Measurements from ENCODE around the gene STN1. TPM values are rescaled to one million over a fixed set of nuclear protein-coding genes. Genes with fewer than 3 reads are reported as not detected.

The STN1 gene
- 10 to 100 TPM; 53.3 to 54.8 TPM for total RNA-seq

GRCh38 chr10:103918053-103918846, at the start of gene STN1:
Gene STN1, minus strand, starts transcription at chr10:103918184. Its CDS starts 590 bp downstream, at chr10:103917594.
- Mint-ChIP-seq H3K9me3 (peaks cover 8% of the 10 kb centered on the region), H3K4me3 (peak within 1 kb of the TSS; percentile 89), H3K27me3 (ENCODE audit: low read depth) (no peaks in the 10 kb centered on the region), H3K27ac (peak within 1 kb of the TSS; percentile 94), H3K36me3 (ENCODE audit: low read depth) (peaks cover 19% of the 10 kb centered on the region), H3K4me1 (ENCODE audit: low read depth) (peaks cover 29% of the 10 kb centered on the region)
- intact Hi-C loops (cut with micrococcal nuclease): loop anchor here (1.0 to 5.0 kb wide), 9 partner anchors 10 to 549 kb away; partner anchors contain the start of genes CFAP58, GSTO2 and SLK
- DNase-seq: peak; percentile 98
- CTCF ChIA-PET: interaction anchor here (1.0 to 3.5 kb wide), 3 partner anchors 8 to 30 kb away, joined by 4 to 13 read pairs (median 5); no protein-coding TSS in a partner anchor

GRCh38 chr10:103967448-103968071, 49.6 kb upstream of the STN1 start:
- Mint-ChIP-seq H3K4me1 (ENCODE audit: low read depth) (peaks cover 30% of the 10 kb centered on the region), H3K27me3 (ENCODE audit: low read depth) (no peaks in the 10 kb centered on the region), H3K27ac (peak overlapping the region; percentile 92), H3K4me3 (peak overlapping the region; percentile 99), H3K9me3 (no peaks in the 10 kb centered on the region), H3K36me3 (ENCODE audit: low read depth) (peaks cover 5% of the 10 kb centered on the region)
- peak; percentile 9 for DNase-seq
- CTCF ChIA-PET: interaction anchor here (0.7 to 1.3 kb wide), 3 partner anchors 77 to 155 kb away, joined by 3 to 4 read pairs (median 3); no protein-coding TSS in a partner anchor
- intact Hi-C loops (cut with micrococcal nuclease): loop anchor here (1.0 to 2.0 kb wide), 6 partner anchors 49 to 371 kb away; partner anchors contain the start of genes ITPRIP and STN1

GRCh38 chr10:103966671-103967447, 48.9 kb upstream of the STN1 start, which contains the start of gene SLK:
Gene SLK, plus strand, starts transcription at chr10:103967140. Its CDS starts 606 bp downstream, at chr10:103967746.
- Mint-ChIP-seq H3K27me3 (ENCODE audit: low read depth) (no peaks in the 10 kb centered on the region), H3K4me3 (peak within 1 kb of the TSS; percentile 99), H3K4me1 (ENCODE audit: low read depth) (peaks cover 26% of the 10 kb centered on the region), H3K36me3 (ENCODE audit: low read depth) (peaks cover 5% of the 10 kb centered on the region), H3K27ac (peak within 1 kb of the TSS; percentile 92), H3K9me3 (no peaks in the 10 kb centered on the region)
- CTCF ChIA-PET: interaction anchor here (1.1 to 1.4 kb wide), 4 partner anchors 77 to 156 kb away, joined by 3 to 5 read pairs (median 4); partner anchors contain the start of gene SFR1
- DNase-seq: peak; percentile 76
- intact Hi-C loops (cut with micrococcal nuclease): loop anchor here (1.0 to 2.0 kb wide), 4 partner anchors 49 to 371 kb away; partner anchors contain the start of genes ITPRIP and STN1

- Mint-ChIP-seq H3K27ac (no peak overlapping the region), H3K36me3 (ENCODE audit: low read depth) (no peaks in the 10 kb centered on the region), H3K4me3 (no peak overlapping the region), H3K9me3 (no peaks in the 10 kb centered on the region), H3K27me3 (ENCODE audit: low read depth) (no peaks in the 10 kb centered on the region), H3K4me1 (ENCODE audit: low read depth) (no peaks in the 10 kb centered on the region)
- no peak for DNase-seq
- CTCF ChIA-PET: no interaction called here
- intact Hi-C loops (cut with micrococcal nuclease): no loop called here
Measured at GRCh38 chr10:103960103-103960502, 42.1 kb upstream of the STN1 start.

GRCh38 chr10:103958996-103959395, 41.0 kb upstream of the STN1 start:
- intact Hi-C loops (cut with micrococcal nuclease): no loop called here
- Mint-ChIP-seq H3K4me1 (ENCODE audit: low read depth) (no peaks in the 10 kb centered on the region), H3K27ac (no peak overlapping the region), H3K36me3 (ENCODE audit: low read depth) (no peaks in the 10 kb centered on the region), H3K9me3 (peaks cover 2% of the 10 kb centered on the region), H3K27me3 (ENCODE audit: low read depth) (no peaks in the 10 kb centered on the region), H3K4me3 (no peak overlapping the region)
- CTCF ChIA-PET: interaction anchor here (0.7 kb wide), 1 partner anchor 358 kb away, joined by 3 read pairs; no protein-coding TSS in a partner anchor
- no peak for DNase-seq

- Mint-ChIP-seq H3K4me1 (ENCODE audit: low read depth) (no peaks in the 10 kb centered on the region), H3K9me3 (peaks cover 2% of the 10 kb centered on the region), H3K27ac (no peak overlapping the region), H3K4me3 (no peak overlapping the region), H3K36me3 (ENCODE audit: low read depth) (no peaks in the 10 kb centered on the region), H3K27me3 (ENCODE audit: low read depth) (no peaks in the 10 kb centered on the region)
- DNase-seq: no peak
- CTCF ChIA-PET: interaction anchor here (0.6 kb wide), 2 partner anchors 35 to 182 kb away, joined by 3 to 5 read pairs; no protein-coding TSS in a partner anchor
- intact Hi-C loops (cut with micrococcal nuclease): no loop called here
Measured at GRCh38 chr10:103954543-103954942, 36.6 kb upstream of the STN1 start.

GRCh38 chr10:103951942-103952341, 34.0 kb upstream of the STN1 start:
- CTCF ChIA-PET: no interaction called here
- no peak for DNase-seq
- intact Hi-C loops (cut with micrococcal nuclease): no loop called here
- Mint-ChIP-seq H3K4me1 (ENCODE audit: low read depth) (peaks cover 7% of the 10 kb centered on the region), H3K36me3 (ENCODE audit: low read depth) (no peaks in the 10 kb centered on the region), H3K27me3 (ENCODE audit: low read depth) (no peaks in the 10 kb centered on the region), H3K4me3 (no peak overlapping the region), H3K9me3 (peaks cover 2% of the 10 kb centered on the region), H3K27ac (no peak overlapping the region)

- Mint-ChIP-seq H3K9me3 (peaks cover 2% of the 10 kb centered on the region), H3K36me3 (ENCODE audit: low read depth) (no peaks in the 10 kb centered on the region), H3K4me1 (ENCODE audit: low read depth) (peaks cover 7% of the 10 kb centered on the region), H3K27ac (no peak overlapping the region), H3K27me3 (ENCODE audit: low read depth) (no peaks in the 10 kb centered on the region), H3K4me3 (no peak overlapping the region)
- CTCF ChIA-PET: no interaction called here
- no peak for DNase-seq
- intact Hi-C loops (cut with micrococcal nuclease): no loop called here
Measured at GRCh38 chr10:103951183-103951582, 33.2 kb upstream of the STN1 start.

- Mint-ChIP-seq H3K4me3 (no peak overlapping the region), H3K4me1 (ENCODE audit: low read depth) (peaks cover 7% of the 10 kb centered on the region), H3K36me3 (ENCODE audit: low read depth) (no peaks in the 10 kb centered on the region), H3K27ac (no peak overlapping the region), H3K27me3 (ENCODE audit: low read depth) (no peaks in the 10 kb centered on the region), H3K9me3 (peaks cover 2% of the 10 kb centered on the region)
- DNase-seq: no peak
- intact Hi-C loops (cut with micrococcal nuclease): no loop called here
- CTCF ChIA-PET: interaction anchor here (0.9 kb wide), 1 partner anchor 62 kb away, joined by 5 read pairs; no protein-coding TSS in a partner anchor
Measured at GRCh38 chr10:103949728-103950127, 31.7 kb upstream of the STN1 start.

- H3K4me1 Mint-ChIP-seq (ENCODE audit: low read depth): peaks cover 7% of the 10 kb centered on the region
- intact Hi-C loops (cut with micrococcal nuclease): no loop called here
Measured at GRCh38 chr10:103947799-103948516, 30.0 kb upstream of the STN1 start.

GRCh38 chr10:103942866-103943265, 24.9 kb upstream of the STN1 start:
- intact Hi-C loops (cut with micrococcal nuclease): no loop called here
- no peak for DNase-seq
- H3K27me3 Mint-ChIP-seq (ENCODE audit: low read depth): no peaks in the 10 kb centered on the region
- CTCF ChIA-PET: no interaction called here
- no peak overlapping the region for H3K27ac Mint-ChIP-seq
- no peaks in the 10 kb centered on the region for H3K36me3 Mint-ChIP-seq (ENCODE audit: low read depth)
- H3K9me3 Mint-ChIP-seq: no peaks in the 10 kb centered on the region
- H3K4me3 Mint-ChIP-seq: no peak overlapping the region
- peaks cover 6% of the 10 kb centered on the region for H3K4me1 Mint-ChIP-seq (ENCODE audit: low read depth)

More at GRCh38 chr10:103947799-103948516, 30.0 kb upstream of the STN1 start:
- Mint-ChIP-seq H3K4me3 (no peak overlapping the region), H3K36me3 (ENCODE audit: low read depth) (no peaks in the 10 kb centered on the region), H3K27me3 (ENCODE audit: low read depth) (no peaks in the 10 kb centered on the region), H3K9me3 (no peaks in the 10 kb centered on the region), H3K27ac (no peak overlapping the region)
- CTCF ChIA-PET: no interaction called here
- DNase-seq: no peak

Data from activated naive CD4-positive, alpha-beta T cell treated with anti-CD3 and anti-CD28 coated beads for 36 hours (primary cell).